NCI-H2029 treated with DMSO at 0.1 percent for 48 hours (cell line): ENCODE measurements around the gene ATG9A.
"Not testable (repeated sequence)": the region's sequence is repeated elsewhere in the genome, so short reads cannot be mapped to it uniquely, and the experiment has no call there.

ENCODE experiments used
- DNase-seq: peaks from one replicate; lab custom pipeline; 2025; lab: John Stamatoyannopoulos, UW

Gene ATG9A

GRCh38 chr2:219205165-219205538 lies 24.3 kb downstream of the ATG9A start:
- DNase-seq: no peak

GRCh38 chr2:219204425-219205164 lies 24.8 kb downstream of the ATG9A start:
- DNase-seq: no peak

- DNase-seq: not testable (repeated sequence)
These were observed 28.1 kb downstream of the ATG9A start for GRCh38 chr2:219201331-219201730.

GRCh38 chr2:219200502-219201326 lies 28.7 kb downstream of the ATG9A start:
- DNase-seq: not testable (repeated sequence)

GRCh38 chr2:219199470-219200211 lies 29.8 kb downstream of the ATG9A start:
- DNase-seq: no peak

- DNase-seq: no peak
These were observed 30.5 kb downstream of the ATG9A start for GRCh38 chr2:219198974-219199373.

GRCh38 chr2:219197388-219197787 lies 32.0 kb downstream of the ATG9A start:
- DNase-seq: no peak

GRCh38 chr2:219186754-219187456 lies 42.5 kb downstream of the ATG9A start:
- DNase-seq: no peak

- no peak for DNase-seq
These were observed 45.3 kb downstream of the ATG9A start for GRCh38 chr2:219184121-219184520.

- DNase-seq: no peak
These were observed 46.2 kb downstream of the ATG9A start for GRCh38 chr2:219183151-219183772.

- no peak for DNase-seq
These were observed 46.9 kb downstream of the ATG9A start for GRCh38 chr2:219182331-219183150.

GRCh38 chr2:219181531-219181930 lies 47.9 kb downstream of the ATG9A start:
- DNase-seq: no peak

- no peak for DNase-seq
These were observed 48.5 kb downstream of the ATG9A start for GRCh38 chr2:219180961-219181360.

GRCh38 chr2:219179601-219180465 lies 49.6 kb downstream of the ATG9A start:
- DNase-seq: no peak

GRCh38 chr2:219178377-219179175 lies 50.9 kb downstream of the ATG9A start:
- DNase-seq: no peak

GRCh38 chr2:219177552-219178376 lies 51.7 kb downstream of the ATG9A start, which contains the start of gene RETREG2:
Gene RETREG2, plus strand, starts transcription at chr2:219178275. Its CDS starts 78 bp downstream, at chr2:219178353.
- DNase-seq: peak; percentile 88

GRCh38 chr2:219176818-219177551 lies 52.5 kb downstream of the ATG9A start, which contains the start of gene CNPPD1:
Gene CNPPD1, minus strand, starts transcription at chr2:219176925. Its CDS starts 97 bp downstream, at chr2:219176828.
- peak; percentile 70 for DNase-seq
